RWPE1 (cell line): Measurements from ENCODE around the gene TRMT61A.

ENCODE experiments used
- CTCF ChIA-PET: fragments of 350-600 bp; sonication (Branson Sonifier 250); formaldehyde crosslinking; extraction: SDS; loops from one replicate; lab custom pipeline; 2021; lab: Yijun Ruan, JAX
- POLR2A ChIA-PET: fragments of 400-600 bp; formaldehyde crosslinking; extraction: SDS; loops from one replicate; lab custom pipeline; 2020; ENCODE audit warnings: antibody characterized with exemption; ENCODE audit not compliant: low non-redundant PET; lab: Yijun Ruan, JAX
- DNase-seq: peaks from one replicate; pipeline ENCODE4 v3.0.0; 2012; ENCODE audit warnings: low spot score
- H3K27ac ChIP-seq: fragments of 450-650 bp; 2 replicates; pipeline ENCODE4 v1.5.1; 2017
- CTCF ChIP-seq: fragments of 450-650 bp; conservative IDR thresholded peaks from 2 replicates; pipeline ENCODE4 v1.5.1; 2017; ENCODE audit warnings: low read depth, mild to moderate bottlenecking

Gene TRMT61A

GRCh38 chr14:103530390-103530789, 1.4 kb downstream of the TRMT61A start:
- no peak for TF ChIP-seq CTCF
- CTCF ChIA-PET = interaction anchor here (1.1 to 3.1 kb wide), 4 partner anchors 8 to 16 kb away, joined by 3 to 17 read pairs (median 4); no protein-coding TSS in a partner anchor
- H3K27ac ChIP-seq = peak overlapping the region; percentile 100
- POLR2A ChIA-PET = no interaction called here
- peak; percentile 20 for DNase-seq

GRCh38 chr14:103530831-103531230, 1.8 kb downstream of the TRMT61A start:
- TF ChIP-seq CTCF = no peak
- DNase-seq = no peak
- ChIA-PET CTCF (interaction anchor here (1.3 kb wide), 2 partner anchors 9 to 16 kb away, joined by 3 to 4 read pairs; no protein-coding TSS in a partner anchor), POLR2A (no interaction called here)
- peak overlapping the region; percentile 100 for H3K27ac ChIP-seq

GRCh38 chr14:103531421-103532215, 2.6 kb downstream of the TRMT61A start:
- no peak for TF ChIP-seq CTCF
- H3K27ac ChIP-seq = peak overlapping the region; percentile 100
- ChIA-PET POLR2A (no interaction called here), CTCF (no interaction called here)
- DNase-seq = no peak

- H3K27ac ChIP-seq = peak overlapping the region; percentile 100
- TF ChIP-seq CTCF = no peak
- CTCF ChIA-PET = no interaction called here
- POLR2A ChIA-PET = no interaction called here
- DNase-seq = no peak
Measured at GRCh38 chr14:103532216-103533136, 3.5 kb downstream of the TRMT61A start.

GRCh38 chr14:103533137-103533998, 4.4 kb downstream of the TRMT61A start:
- no peak for DNase-seq
- peak overlapping the region; percentile 100 for H3K27ac ChIP-seq
- TF ChIP-seq CTCF = no peak
- ChIA-PET POLR2A (no interaction called here), CTCF (interaction anchor here (0.6 kb wide), 1 partner anchor 268 kb away, joined by 3 read pairs; no protein-coding TSS in a partner anchor)
